Heart left ventricle (tissue), 13 donors: ENCODE measurements around the gene SMIM45.

Source experiments
- POLR2A ChIP-seq, 2 donors: fragments of 450-650 bp; IDR thresholded peaks; one replicate each; pipeline ENCODE4 v1.6.1; 2017; ENCODE audit warnings: antibody characterized with exemption in 2 of 2, mild to moderate bottlenecking in 2 of 2, moderate library complexity in 2 of 2
- TF ChIP-seq, protein P1 (sequence below), 12 donors: fragments of 200-600 bp; sonication (generic) in 4 of 12; IDR thresholded peaks; one replicate each; pipeline versions ENCODE4 v1.5.0 to v1.8.0; 2018 to 2022; ENCODE audit warnings: antibody characterized with exemption in 12 of 12, mild to moderate bottlenecking in 5 of 12
- donor health status: ischemic (EF 13 %, LVEDD 7.1; RV severe dilation, severe dysfunction).
- donor health status: DM: no; HTN: yes; CAD: no.
- donor health status: DM: no; HTN: no; CAD: no.
- donor health status: ischemic (EF 25% LVEDD 6.9; RV normal size, moderate dysfunction).
- donor health status: ischemic (EF 25% LVEDD 5.7; RV mildly dilated, moderate dysfunction).
- donor health status: ischemic (EF 35%, LVEDD 5.7; RV mildly dilated, moderate dysfunction).
- donor health status: nonischemic (EF 11% LVEDD 7.7; RV severe dilation, severe dysfunction).
- donor health status: DM: yes; HTN: yes; CAD: no.
- donor health status: PGD.
- donor health status: ischemic (EF 29% LVEDD 5.4; RV normal size, mild dysfunction).
- donor health status: nonischemic (EF 23%, LVEDD 6.1; RV moderate dilation, normal function).

DNA sequence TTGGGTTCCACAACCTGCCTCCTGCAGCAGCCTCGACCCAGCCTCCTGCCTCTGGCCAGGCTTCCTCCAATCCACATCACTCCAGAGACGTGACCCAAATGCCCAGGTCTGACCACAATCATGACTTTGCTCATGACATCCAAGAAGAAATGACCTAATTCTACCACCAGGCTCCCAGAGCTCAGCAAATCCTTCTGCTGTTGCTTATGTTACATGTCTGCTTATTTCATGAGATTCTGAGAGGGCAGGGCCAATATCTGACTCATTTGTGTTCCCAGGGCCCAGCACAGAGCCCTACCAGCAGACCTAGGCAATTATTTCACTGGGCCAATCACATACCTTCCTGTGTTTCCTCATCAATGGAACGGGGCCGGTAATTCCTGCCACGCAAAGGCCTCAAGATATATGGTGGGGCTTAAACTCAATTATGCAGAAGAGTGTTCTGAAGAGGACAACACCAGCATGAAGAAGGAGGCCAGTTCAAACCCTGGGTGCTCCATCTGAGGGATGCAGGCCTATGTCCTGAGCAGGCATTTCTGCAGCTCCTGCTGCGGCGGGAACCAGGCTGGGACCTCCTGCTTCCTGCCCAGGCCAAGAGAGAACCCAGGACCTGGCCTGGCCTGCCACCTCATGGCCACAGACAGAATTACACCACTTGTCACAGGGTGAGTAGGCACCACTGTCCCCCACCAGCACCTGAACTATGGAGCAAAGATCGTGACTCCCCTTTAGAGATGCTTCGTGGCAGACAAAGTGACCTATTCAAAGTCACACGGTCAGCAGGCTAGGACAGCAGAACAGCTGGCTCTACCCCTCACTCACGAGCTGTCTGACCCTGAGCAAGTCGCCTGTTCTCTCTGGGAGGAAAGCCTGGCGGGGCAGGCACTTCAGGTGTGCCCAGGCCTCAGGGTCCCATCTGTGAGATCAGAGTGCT, 10.9 kb upstream of the SMIM45 start:
- TF ChIP-seq, protein P1, sequence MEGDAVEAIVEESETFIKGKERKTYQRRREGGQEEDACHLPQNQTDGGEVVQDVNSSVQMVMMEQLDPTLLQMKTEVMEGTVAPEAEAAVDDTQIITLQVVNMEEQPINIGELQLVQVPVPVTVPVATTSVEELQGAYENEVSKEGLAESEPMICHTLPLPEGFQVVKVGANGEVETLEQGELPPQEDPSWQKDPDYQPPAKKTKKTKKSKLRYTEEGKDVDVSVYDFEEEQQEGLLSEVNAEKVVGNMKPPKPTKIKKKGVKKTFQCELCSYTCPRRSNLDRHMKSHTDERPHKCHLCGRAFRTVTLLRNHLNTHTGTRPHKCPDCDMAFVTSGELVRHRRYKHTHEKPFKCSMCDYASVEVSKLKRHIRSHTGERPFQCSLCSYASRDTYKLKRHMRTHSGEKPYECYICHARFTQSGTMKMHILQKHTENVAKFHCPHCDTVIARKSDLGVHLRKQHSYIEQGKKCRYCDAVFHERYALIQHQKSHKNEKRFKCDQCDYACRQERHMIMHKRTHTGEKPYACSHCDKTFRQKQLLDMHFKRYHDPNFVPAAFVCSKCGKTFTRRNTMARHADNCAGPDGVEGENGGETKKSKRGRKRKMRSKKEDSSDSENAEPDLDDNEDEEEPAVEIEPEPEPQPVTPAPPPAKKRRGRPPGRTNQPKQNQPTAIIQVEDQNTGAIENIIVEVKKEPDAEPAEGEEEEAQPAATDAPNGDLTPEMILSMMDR (IDR thresholded peaks at IDR 0.05) = peak; percentile 85 to 97 (median 93)
- no peak for TF ChIP-seq POLR2A (IDR thresholded peaks at IDR 0.05)
